HepG2 (cell line): ENCODE data around the gene CAMSAP2. TPM values are rescaled to one million over a fixed set of nuclear protein-coding genes. Genes with fewer than 3 reads are reported as not detected.

Source experiments
- CREB3 ChIP-seq: sonication (generic); formaldehyde crosslinking; IDR thresholded peaks from 2 replicates; pipeline ENCODE4 v1.5.0; 2020; ENCODE audit warnings: missing genetic modification reagents
- CSRNP1 ChIP-seq: sonication (generic); formaldehyde crosslinking; IDR thresholded peaks from 2 replicates; pipeline ENCODE4 v1.8.1; 2023; ENCODE audit warnings: mild to moderate bottlenecking, missing genetic modification reagents
- HCFC1 ChIP-seq: fragments of 150-350 bp; IDR thresholded peaks from 2 replicates; pipeline ENCODE4 v1.6.1; 2014; ENCODE audit warnings: low read depth, low read length
- HDAC2 ChIP-seq: sonication (generic); formaldehyde crosslinking; IDR thresholded peaks from 2 replicates; pipeline ENCODE4 v1.4.0; 2020; ENCODE audit warnings: missing genetic modification reagents
- JUND ChIP-seq: sonication (generic); formaldehyde crosslinking; IDR thresholded peaks from 2 replicates; pipeline ENCODE4 v1.8.0; 2022; ENCODE audit warnings: mild to moderate bottlenecking, missing genetic modification reagents
- SIN3A ChIP-seq: IDR thresholded peaks from 2 replicates; pipeline ENCODE4 v1.6.1; 2011; ENCODE audit warnings: low read depth, mild to moderate bottlenecking, control low read depth, low read length, borderline replicate concordance
- SP1 ChIP-seq, 2 experiments: fragments of 450-650 bp in 1 of 2; sonication (generic) in 1 of 2; formaldehyde crosslinking in 1 of 2; IDR thresholded peaks; 2 replicates each; pipeline versions ENCODE4 v1.4.0 to v1.6.1; 2016 to 2020; ENCODE audit warnings: missing genetic modification reagents in 1 of 2
- TBX2 ChIP-seq: sonication (generic); formaldehyde crosslinking; IDR thresholded peaks from 2 replicates; pipeline ENCODE4 v1.5.0; 2020; ENCODE audit warnings: missing genetic modification reagents, mild to moderate bottlenecking, borderline replicate concordance
- ZBTB25 ChIP-seq: IDR thresholded peaks from 2 replicates; pipeline ENCODE4 v1.6.1; 2018; ENCODE audit warnings: missing genetic modification reagents
- ZNF879 ChIP-seq: sonication (generic); formaldehyde crosslinking; IDR thresholded peaks from 2 replicates; pipeline ENCODE4 v1.8.1; 2023; ENCODE audit warnings: missing genetic modification reagents
- polyA plus RNA-seq, 8 experiments: library from polyadenylated mRNA; depleted of rRNA in 3 of 8; stranded (reverse) in 7 of 8; unstranded in 1 of 8; fragments of >200 nt; fragmentation: Illumina TruSeq in 4 of 8; extraction: Trizol in 4 of 8; gene quantifications; 2 replicates each; pipeline versions ENCODE4 v1.2.1 to v1.2.3, GENCODE V29; 2011 to 2016; ENCODE audit warnings: low read depth in 4 of 8, missing spikeins in 1 of 8, mixed read lengths in 1 of 8; ENCODE audit not compliant: insufficient read depth in 1 of 8
- total RNA-seq, 5 experiments: library from RNA; depleted of rRNA; stranded (reverse); fragments of >200 nt; fragmentation: Illumina TruSeq; extraction: Trizol; gene quantifications; 2 replicates each; pipeline ENCODE4 v1.2.3, GENCODE V29; 2016; ENCODE audit warnings: low read depth in 1 of 5
- TF ChIP-seq, protein P1 (sequence below): sonication (generic); formaldehyde crosslinking; IDR thresholded peaks from 2 replicates; pipeline ENCODE4 v1.5.1; 2020; ENCODE audit warnings: missing genetic modification reagents, mild to moderate bottlenecking, borderline replicate concordance
- TF ChIP-seq, protein P2 (sequence below), 2 experiments: sonication (generic) in 1 of 2; formaldehyde crosslinking in 1 of 2; IDR thresholded peaks; 2 replicates each; pipeline versions ENCODE4 v1.4.0 to v1.6.1; 2016 to 2020; ENCODE audit warnings: borderline replicate concordance in 1 of 2, low read depth in 1 of 2, mild to moderate bottlenecking in 1 of 2, missing genetic modification reagents in 1 of 2
- TF ChIP-seq, protein P3 (sequence below): sonication (generic); formaldehyde crosslinking; IDR thresholded peaks from 2 replicates; pipeline ENCODE4 v1.8.0; 2022; ENCODE audit warnings: mild to moderate bottlenecking, missing genetic modification reagents, moderate library complexity
- TF ChIP-seq, protein P4 (sequence below): sonication (generic); formaldehyde crosslinking; IDR thresholded peaks from 2 replicates; pipeline ENCODE4 v1.4.0; 2020; ENCODE audit warnings: missing genetic modification reagents

Gene CAMSAP2
- total and polyA plus RNA-seq, 2 of the 13 experiments (the other 11 are each of a cell fraction or from before 2014, with no cell fraction given): 3.4 to 8.2 TPM

DNA sequence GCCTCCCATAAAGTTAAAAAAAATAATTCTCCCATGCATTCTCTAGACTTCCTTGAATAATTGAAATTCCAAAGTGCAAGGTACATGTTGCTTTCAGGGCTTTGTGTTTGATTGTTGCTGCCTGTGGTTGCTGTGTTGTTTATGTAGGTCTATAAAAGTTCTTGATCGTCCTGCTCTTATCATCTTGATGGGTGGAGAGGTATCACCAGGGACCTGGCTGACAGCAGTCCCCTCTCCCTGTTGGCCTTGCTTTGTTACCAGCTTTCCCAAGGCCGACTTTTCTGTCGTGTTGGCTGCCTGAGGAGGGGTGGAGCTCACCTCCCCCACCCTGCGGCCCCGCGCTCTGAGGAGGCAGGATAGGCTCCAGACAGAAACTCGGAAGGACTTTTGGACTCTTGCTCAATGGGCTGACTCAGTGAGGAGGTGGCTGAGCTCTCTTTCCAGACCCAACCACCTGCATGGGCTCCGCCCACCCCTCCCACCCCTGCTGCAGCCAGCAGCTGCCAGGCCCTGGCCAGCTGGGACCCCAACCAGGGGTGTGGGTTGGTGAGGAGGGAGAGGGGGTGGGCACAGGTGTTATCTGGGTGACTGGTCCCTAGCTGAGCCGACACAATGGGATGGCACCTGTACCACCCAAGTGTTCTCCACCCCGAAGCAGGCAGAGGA lies 158.0 kb downstream of the CAMSAP2 start (continued):
- TF ChIP-seq CREB3 (CRISPR knock-in tag) (no peak), ZBTB25 (CRISPR knock-in tag) (peak; percentile 39; the same call in 1 of the 2 replicates), HCFC1 (no peak), HDAC2 (CRISPR knock-in tag) (peak; percentile 95), CSRNP1 (CRISPR knock-in tag) (0 out of 2 replicates have a peak, but pooled peaks have one; percentile 29), JUND (CRISPR knock-in tag) (peak; percentile 90), SP1 (IDR thresholded peaks at IDR 0.05) (no peak), SP1 (CRISPR knock-in tag; IDR thresholded peaks at IDR 0.05) (peak; percentile 46), TBX2 (peak; percentile 74), ZNF879 (CRISPR knock-in tag) (no peak), SIN3A (no peak; the same call in 1 of the 2 replicates)
- TF ChIP-seq, protein P1, sequence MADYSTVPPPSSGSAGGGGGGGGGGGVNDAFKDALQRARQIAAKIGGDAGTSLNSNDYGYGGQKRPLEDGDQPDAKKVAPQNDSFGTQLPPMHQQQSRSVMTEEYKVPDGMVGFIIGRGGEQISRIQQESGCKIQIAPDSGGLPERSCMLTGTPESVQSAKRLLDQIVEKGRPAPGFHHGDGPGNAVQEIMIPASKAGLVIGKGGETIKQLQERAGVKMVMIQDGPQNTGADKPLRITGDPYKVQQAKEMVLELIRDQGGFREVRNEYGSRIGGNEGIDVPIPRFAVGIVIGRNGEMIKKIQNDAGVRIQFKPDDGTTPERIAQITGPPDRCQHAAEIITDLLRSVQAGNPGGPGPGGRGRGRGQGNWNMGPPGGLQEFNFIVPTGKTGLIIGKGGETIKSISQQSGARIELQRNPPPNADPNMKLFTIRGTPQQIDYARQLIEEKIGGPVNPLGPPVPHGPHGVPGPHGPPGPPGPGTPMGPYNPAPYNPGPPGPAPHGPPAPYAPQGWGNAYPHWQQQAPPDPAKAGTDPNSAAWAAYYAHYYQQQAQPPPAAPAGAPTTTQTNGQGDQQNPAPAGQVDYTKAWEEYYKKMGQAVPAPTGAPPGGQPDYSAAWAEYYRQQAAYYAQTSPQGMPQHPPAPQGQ: no peak
- TF ChIP-seq, protein P2, sequence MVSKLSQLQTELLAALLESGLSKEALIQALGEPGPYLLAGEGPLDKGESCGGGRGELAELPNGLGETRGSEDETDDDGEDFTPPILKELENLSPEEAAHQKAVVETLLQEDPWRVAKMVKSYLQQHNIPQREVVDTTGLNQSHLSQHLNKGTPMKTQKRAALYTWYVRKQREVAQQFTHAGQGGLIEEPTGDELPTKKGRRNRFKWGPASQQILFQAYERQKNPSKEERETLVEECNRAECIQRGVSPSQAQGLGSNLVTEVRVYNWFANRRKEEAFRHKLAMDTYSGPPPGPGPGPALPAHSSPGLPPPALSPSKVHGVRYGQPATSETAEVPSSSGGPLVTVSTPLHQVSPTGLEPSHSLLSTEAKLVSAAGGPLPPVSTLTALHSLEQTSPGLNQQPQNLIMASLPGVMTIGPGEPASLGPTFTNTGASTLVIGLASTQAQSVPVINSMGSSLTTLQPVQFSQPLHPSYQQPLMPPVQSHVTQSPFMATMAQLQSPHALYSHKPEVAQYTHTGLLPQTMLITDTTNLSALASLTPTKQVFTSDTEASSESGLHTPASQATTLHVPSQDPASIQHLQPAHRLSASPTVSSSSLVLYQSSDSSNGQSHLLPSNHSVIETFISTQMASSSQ (IDR thresholded peaks at IDR 0.05; ENCODE audit: low read depth): peak; percentile 62; the same call in 1 of the 2 replicates
- TF ChIP-seq, protein P2 (CRISPR knock-in tag; IDR thresholded peaks at IDR 0.05; ENCODE audit: borderline replicate concordance): peak; percentile 93
- TF ChIP-seq, protein P3, sequence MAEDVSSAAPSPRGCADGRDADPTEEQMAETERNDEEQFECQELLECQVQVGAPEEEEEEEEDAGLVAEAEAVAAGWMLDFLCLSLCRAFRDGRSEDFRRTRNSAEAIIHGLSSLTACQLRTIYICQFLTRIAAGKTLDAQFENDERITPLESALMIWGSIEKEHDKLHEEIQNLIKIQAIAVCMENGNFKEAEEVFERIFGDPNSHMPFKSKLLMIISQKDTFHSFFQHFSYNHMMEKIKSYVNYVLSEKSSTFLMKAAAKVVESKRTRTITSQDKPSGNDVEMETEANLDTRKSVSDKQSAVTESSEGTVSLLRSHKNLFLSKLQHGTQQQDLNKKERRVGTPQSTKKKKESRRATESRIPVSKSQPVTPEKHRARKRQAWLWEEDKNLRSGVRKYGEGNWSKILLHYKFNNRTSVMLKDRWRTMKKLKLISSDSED (CRISPR knock-in tag): no peak
- TF ChIP-seq, protein P4, sequence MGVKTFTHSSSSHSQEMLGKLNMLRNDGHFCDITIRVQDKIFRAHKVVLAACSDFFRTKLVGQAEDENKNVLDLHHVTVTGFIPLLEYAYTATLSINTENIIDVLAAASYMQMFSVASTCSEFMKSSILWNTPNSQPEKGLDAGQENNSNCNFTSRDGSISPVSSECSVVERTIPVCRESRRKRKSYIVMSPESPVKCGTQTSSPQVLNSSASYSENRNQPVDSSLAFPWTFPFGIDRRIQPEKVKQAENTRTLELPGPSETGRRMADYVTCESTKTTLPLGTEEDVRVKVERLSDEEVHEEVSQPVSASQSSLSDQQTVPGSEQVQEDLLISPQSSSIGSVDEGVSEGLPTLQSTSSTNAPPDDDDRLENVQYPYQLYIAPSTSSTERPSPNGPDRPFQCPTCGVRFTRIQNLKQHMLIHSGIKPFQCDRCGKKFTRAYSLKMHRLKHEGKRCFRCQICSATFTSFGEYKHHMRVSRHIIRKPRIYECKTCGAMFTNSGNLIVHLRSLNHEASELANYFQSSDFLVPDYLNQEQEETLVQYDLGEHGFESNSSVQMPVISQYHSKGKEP (CRISPR knock-in tag): no peak
